Measurements from ENCODE around the gene MGAT5B.

DNA sequence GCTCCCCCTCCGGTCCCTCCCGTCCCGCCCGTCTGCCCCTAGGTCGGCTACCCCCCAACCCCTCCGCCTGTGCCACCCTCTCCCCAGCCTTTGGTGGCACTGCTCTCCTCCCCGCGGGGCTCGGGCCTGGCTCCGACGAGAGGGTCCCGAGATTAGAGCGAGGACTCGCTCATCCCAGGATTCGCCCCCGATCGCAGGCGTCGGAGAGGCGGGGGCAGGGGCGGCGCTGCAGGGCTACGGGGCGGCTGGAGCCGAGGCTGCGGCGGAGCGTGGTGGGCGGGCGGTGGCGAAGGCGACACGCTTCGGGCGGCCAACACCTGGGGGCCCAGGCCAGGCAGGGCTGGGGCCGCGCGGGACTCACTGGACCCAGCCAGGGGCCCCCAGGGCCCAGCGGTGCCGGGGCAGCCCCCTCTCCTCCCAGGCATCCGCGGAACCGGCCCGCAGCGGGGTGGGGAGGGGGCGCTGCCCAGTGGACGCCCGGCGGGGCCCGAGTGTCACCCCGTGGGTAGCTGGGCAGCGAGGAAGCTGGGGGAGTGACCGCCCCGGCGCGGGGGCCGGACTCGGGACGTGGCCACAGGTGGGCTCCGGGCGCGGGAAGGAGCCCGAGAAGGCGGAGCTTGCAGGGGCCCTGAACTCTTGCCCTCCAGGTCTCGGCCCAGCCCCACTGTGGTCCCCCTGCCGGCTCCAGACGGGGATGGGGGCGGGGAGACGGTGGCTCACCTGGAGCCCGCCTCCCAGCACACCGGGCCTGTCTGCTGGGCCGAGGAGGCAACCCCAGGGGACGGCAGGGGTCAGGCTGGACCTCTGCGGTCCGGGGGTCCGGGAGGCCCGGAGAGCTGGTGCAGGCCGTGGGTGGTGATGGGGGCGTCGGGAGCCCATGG lies 1.5 kb downstream of the MGAT5B start:
- TF ChIP-seq EZH2 (IDR thresholded peaks at IDR 0.05; ENCODE audit: insufficient read depth, poor library complexity, severe bottlenecking) = peak; percentile 20
- TF ChIP-seq EZH2phosphoT487 (IDR thresholded peaks at IDR 0.05; ENCODE audit: insufficient read depth, low read depth) = 0 out of 2 replicates have a peak, but pooled peaks have one; percentile 43
